Measurements from ENCODE around the gene HBQ1. TPM values are rescaled to one million over a fixed set of nuclear protein-coding genes. Genes with fewer than 3 reads are reported as not detected.
"Not testable (repeated sequence)": the region's sequence is repeated elsewhere in the genome, so short reads cannot be mapped to it uniquely, and the experiment has no call there.

Gene HBQ1
- 3.2 TPM for total RNA-seq

- ATAC-seq (no peak), DNase-seq (ENCODE audit: low spot score) (no peak)
- intact Hi-C loops (cut with DNase I), result loop anchor here (2.0 kb wide), 1 partner anchor 73 kb away; no protein-coding TSS in a partner anchor
Observed at GRCh38 chr16:180101-180675, at the start of gene HBQ1. Gene HBQ1 (plus strand): TSS chr16:180459. CDS start chr16:180487, 28 bp downstream.

DNA sequence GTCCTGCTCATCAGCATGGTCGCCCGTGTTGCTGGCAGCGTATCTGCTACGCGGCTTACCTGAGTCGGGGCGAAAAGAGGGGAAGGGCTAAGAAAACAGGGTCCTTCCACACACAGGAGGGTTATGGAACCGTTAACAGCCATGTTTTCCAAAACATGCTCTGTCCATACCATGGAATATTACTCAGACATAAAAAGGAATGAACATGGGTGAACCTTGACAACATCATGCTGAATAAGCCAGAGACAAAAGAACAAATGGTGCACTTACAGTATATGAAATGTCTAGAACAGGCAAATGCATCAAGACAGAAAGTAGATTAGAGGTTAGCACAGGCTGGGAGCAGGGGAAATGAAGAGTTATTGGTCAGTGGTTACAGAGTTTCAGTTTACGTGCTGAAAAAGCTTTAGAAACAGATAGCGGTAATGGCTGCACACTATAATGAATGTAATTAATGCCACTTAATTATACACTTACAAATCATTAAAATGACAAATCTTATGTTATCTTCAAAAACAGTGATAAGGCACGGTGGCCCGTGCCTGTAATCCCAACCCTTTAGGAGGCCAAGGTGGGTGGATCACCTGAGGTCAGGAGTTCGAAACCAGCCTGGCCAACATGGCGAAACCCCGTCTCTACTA is 49.6 kb upstream of the HBQ1 start:
- intact Hi-C loops (cut with DNase I), result no loop called here
- no peak for ATAC-seq
- DNase-seq (ENCODE audit: low spot score), result no peak

GRCh38 chr16:132120-132519 is 48.1 kb upstream of the HBQ1 start:
- ATAC-seq (no peak), DNase-seq (ENCODE audit: low spot score) (no peak)
- intact Hi-C loops (cut with DNase I), result no loop called here

DNA sequence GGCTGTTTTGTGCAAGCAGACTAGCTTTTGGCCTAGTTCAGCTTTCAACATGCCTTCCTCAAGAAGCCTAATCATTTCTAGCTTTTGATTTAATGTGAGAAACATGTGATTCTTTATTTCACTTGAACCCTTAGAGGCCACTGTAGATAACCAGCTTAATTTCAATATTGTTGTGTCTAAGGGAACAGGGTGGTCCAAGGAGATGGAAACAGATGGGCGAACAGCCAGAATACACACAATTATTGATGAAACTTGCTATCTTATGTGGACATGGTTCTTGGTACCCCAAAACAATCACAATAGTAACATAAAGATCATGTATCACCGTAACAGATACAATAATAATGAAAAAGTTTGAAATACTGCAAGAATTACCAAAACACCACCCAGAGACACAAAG is 46.5 kb upstream of the HBQ1 start:
- DNase-seq (ENCODE audit: low spot score), result no peak
- intact Hi-C loops (cut with DNase I), result no loop called here
- no peak for ATAC-seq

DNA sequence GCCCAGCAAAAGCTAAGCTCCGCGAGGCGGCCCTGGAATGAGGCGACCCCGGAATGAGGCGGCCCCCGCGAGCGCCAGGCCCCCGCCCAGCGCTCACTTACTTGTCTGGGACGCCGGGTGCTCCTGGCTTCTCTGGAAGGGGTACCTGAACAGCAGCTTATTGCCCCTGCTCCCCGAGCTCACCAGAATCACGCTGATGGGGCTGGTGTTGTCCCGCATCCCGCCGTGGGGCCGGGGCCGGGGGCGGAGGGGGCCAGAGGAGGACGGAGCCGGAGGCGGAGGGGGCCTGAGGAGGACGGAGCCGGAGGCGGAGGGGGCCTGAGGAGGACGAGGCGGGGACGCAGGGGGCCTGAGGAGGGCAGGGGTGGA is 42.2 kb upstream of the HBQ1 start:
- ATAC-seq (peak; percentile 29), DNase-seq (ENCODE audit: low spot score) (peak; percentile 63)

GRCh38 chr16:140175-140857 is 39.9 kb upstream of the HBQ1 start:
- no peak for ATAC-seq
- intact Hi-C loops (cut with DNase I), result no loop called here
- no peak for DNase-seq (ENCODE audit: low spot score)

More for the DNA sequence above, 42.2 kb upstream of the HBQ1 start:
- intact Hi-C loops (cut with DNase I), result no loop called here

DNA sequence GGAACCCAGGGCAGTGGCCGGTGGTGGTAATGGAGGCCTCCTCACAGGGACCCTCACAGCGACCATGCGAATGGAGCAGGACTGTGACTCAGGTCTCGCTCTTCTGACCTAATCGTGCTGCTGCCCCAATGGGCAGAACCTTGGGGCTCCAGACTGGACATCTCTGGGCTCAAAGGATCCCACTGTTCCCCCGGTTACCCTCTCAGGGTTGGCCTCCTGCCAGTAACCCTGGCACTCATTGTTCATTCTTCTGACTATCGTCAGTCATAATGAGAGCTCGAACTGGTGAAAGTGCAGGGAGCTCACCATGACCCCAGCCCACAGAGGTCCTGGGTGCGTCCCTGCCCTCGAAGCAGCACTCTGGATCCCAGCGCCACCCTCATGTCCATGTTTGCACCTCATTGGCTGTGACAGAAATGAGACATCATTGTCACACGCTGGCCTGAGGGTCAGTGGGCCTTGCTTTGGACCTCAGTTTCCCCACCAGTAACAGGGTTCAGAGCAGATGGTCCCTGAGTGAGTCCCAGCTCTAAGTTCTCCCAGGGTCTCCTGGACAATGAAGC is 37.8 kb upstream of the HBQ1 start:
- intact Hi-C loops (cut with DNase I), result no loop called here
- no peak for ATAC-seq

GRCh38 chr16:143047-143446 is 37.2 kb upstream of the HBQ1 start:
- DNase-seq (ENCODE audit: low spot score) (no peak), ATAC-seq (no peak)
- intact Hi-C loops (cut with DNase I), result no loop called here

More for the DNA sequence above, 37.8 kb upstream of the HBQ1 start:
- no peak for DNase-seq (ENCODE audit: low spot score)

DNA sequence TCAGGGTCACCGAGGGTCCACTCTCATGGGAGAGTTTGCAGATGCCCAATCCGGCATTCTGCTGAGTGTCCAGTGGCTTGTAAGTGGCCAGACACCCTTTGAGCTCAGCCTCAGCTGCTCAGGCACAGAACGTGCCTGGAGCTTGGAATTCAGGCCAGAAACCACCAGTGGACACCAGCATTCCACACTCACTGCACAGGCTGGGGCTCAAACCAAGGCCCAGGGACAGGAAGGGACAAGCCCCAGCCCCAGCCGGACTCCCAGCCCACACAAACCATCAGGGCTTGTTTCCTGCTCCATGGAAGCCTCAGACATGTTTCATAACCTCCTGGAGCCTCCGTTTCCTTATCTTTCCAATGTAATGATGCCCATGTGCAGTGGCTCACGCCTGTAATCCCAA is 36.8 kb upstream of the HBQ1 start:
- intact Hi-C loops (cut with DNase I), result no loop called here
- ATAC-seq (no peak), DNase-seq (ENCODE audit: low spot score) (no peak)

DNA sequence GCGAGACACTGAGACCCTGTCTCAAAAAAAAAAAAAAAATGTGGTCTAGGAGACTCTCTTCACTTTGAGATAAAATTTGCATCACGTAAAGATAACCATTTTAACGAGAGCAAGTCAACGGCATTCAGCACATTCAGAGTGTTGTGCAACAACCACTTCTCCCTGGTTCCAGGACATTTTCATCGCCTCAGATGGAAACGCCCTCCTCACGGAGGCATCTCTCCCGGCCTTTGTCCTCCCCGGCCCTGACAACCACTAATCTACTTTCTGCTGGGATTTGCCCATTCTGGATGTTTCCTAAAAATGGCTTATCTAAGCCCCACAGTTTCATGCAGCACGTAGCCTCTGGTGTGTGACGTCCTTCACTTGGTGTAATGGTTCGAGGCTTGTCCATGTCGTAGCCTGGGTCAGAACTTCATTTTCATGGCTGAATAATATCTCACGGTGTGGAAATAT is 35.4 kb upstream of the HBQ1 start:
- ATAC-seq (no peak), DNase-seq (ENCODE audit: low spot score) (no peak)

DNA sequence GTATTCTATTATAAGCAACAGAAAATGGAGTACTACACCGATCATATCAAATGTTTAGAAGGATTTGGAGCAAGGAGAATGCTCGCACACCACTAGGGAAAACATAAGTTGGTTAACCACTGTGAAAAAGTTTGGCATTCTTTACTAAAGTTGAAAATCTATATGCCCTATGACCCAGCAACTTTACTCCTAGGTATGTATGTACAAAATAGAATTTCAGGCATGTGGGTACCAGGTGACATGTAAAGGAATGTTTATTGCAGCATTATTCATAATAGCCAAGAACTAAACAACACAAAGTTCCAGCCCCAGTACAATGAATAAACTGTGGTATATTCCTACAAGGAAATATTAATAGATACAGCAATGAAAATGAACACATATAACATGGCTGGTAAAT is 33.6 kb upstream of the HBQ1 start:
- DNase-seq (ENCODE audit: low spot score) (no peak), ATAC-seq (no peak)
- intact Hi-C loops (cut with DNase I), result no loop called here

More for the DNA sequence above, 35.4 kb upstream of the HBQ1 start:
- intact Hi-C loops (cut with DNase I), result no loop called here

DNA sequence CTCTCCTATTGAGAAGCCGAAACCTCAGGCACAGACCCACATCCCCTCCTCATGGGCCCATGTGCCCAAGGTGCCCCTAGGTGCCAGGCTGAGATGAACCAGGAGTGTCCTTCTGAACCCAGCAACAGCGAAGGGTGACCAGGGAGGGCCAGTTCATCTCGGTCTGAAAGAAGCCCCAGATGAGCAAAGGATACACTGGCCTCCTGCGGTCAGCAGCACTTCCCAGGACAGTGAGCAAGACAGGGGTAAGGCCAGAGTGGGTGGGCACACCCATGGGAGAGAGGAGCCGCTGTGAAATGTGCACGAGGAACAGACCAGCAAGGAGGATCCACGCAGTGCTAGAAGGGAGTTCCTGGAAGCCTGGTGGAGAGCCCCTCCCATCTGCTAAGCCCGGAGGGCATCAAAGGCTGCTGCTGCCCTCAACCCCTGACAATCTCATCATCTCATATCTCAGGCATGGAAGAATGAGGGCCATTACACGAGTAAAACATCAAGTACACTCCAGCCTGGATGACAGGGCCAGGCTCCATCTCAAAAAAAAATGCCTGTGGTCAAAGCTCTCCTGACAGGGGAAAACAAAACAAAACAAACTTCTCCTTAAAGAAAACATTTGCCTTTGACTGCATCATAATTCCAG is 31.1 kb upstream of the HBQ1 start:
- DNase-seq (ENCODE audit: low spot score), result no peak

GRCh38 chr16:152141-153128 is 27.8 kb upstream of the HBQ1 start, which contains the start of gene HBZ:
Gene HBZ (plus strand): TSS chr16:152644. CDS start chr16:152910, 266 bp downstream.
- DNase-seq (ENCODE audit: low spot score) (no peak), ATAC-seq (peak; percentile 36)
- intact Hi-C loops (cut with DNase I), result no loop called here

More for the DNA sequence above, 31.1 kb upstream of the HBQ1 start:
- no peak for ATAC-seq
- intact Hi-C loops (cut with DNase I), result no loop called here

DNA sequence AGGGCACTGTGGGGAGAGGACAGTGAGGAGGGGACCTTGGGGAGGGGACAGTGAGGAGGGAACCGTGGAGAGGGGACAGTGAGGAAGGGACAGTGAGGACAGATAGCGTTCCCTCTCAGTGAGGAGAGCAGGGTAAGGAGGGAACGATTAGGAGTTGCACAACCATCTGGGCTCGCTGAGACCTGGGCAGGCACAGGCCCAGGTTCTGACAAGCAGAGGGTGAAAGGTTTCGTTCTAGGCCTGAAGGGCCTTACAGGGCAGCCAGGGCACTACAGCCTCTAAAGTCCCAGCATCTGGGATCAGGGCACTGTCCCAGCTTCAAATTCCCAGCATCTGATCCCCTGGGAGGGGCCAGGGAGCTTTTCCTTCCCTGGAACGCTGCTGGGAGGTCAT is 27.1 kb upstream of the HBQ1 start:
- intact Hi-C loops (cut with DNase I); DNase-seq (ENCODE audit: low spot score): not testable (repeated sequence)
- peak; percentile 48 for ATAC-seq

GRCh38 chr16:153550-154216 is 26.6 kb upstream of the HBQ1 start:
- DNase-seq (ENCODE audit: low spot score); ATAC-seq; intact Hi-C loops (cut with DNase I): not testable (repeated sequence)

DNA sequence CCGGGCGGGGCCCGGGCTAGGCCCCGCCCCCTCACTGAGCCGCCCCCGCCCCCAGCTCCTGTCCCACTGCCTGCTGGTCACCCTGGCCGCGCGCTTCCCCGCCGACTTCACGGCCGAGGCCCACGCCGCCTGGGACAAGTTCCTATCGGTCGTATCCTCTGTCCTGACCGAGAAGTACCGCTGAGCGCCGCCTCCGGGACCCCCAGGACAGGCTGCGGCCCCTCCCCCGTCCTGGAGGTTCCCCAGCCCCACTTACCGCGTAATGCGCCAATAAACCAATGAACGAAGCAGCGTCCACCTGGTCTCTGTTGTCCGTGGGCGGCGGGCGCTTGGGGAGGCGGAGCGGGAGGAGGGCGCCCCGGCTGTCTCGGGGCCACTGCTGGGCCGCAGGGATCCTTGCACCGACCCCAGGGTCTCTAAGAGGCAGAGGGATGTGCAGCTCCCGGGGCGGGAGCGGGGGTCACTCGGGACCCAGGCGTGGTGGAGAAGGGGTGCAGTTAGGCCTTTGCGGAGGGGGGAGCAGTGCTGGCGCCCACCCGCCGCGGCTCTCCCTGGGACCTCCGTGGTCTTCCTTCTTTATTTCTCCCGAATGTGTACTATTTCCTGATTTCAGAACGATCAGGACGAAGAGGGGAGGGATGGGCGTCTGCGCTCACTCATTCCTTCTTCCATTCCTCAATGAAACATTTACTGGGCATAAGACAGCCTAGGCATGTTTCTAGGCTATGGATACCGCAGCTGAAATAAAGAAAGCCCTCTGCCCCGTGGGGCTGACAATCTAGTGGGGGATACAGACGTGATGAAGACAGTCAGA is 25.8 kb upstream of the HBQ1 start:
- ATAC-seq (no peak), DNase-seq (ENCODE audit: low spot score) (no peak)
- intact Hi-C loops (cut with DNase I), result no loop called here

DNA sequence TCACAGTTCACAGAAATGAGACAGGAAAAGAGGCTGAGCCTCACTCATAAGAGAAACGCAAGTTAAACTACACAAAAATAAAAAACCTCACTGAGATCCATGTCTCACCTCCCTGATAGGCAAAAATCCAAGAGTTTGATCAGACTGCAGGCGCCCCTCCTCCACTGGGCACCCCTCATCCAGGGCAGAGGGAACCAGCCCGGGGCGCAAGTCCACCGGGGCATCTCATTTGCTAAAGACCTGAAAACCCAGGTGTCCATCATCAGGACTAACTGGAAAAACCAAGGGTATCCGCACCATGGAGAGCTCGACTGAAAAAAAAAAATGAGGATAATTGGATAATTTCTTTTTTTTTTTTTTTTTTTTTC is 25.2 kb upstream of the HBQ1 start:
- DNase-seq (ENCODE audit: low spot score), result no peak
- ATAC-seq, result no peak
- intact Hi-C loops (cut with DNase I), result no loop called here
